HEK293 (cell line): ENCODE data around the gene ARMCX2.

Experiments used
- GLIS2 ChIP-seq: fragments of 450-650 bp; formaldehyde crosslinking; IDR thresholded peaks from 2 replicates; pipeline ENCODE4 v1.5.1; 2016; ENCODE audit warnings: missing biosample characterization, missing genetic modification characterization
- PBX3 ChIP-seq: sonication (generic); formaldehyde crosslinking; IDR thresholded peaks from 2 replicates; pipeline ENCODE4 v1.8.1; 2022; ENCODE audit warnings: mild to moderate bottlenecking, moderate library complexity, missing genetic modification reagents
- ZEB2 ChIP-seq: fragments of 450-650 bp; formaldehyde crosslinking; IDR thresholded peaks from 2 replicates; pipeline ENCODE4 v1.5.1; 2016; ENCODE audit warnings: missing biosample characterization, missing genetic modification characterization
- ZNF2 ChIP-seq: fragments of 450-650 bp; formaldehyde crosslinking; IDR thresholded peaks from 2 replicates; pipeline ENCODE4 v1.5.1; 2016; ENCODE audit warnings: missing biosample characterization, missing genetic modification characterization

GRCh38 chrX:101685923-101686322 is 26.3 kb upstream of the ARMCX2 start:
- TF ChIP-seq PBX3 (CRISPR knock-in tag) (no peak), ZNF2 (tag by site-specific recombination) (no peak), GLIS2 (tag by site-specific recombination) (no peak), ZEB2 (tag by site-specific recombination) (no peak)
